HG02943 (cell line): ENCODE results near the gene STK32C.
"Not testable (repeated sequence)": the region's sequence is repeated elsewhere in the genome, so short reads cannot be mapped to it uniquely, and the experiment has no call there.

Source experiments
- ATAC-seq: cut with Tn5 transposase; IDR thresholded peaks from one replicate; pipeline ENCODE4 v1.9.1; 2021; ENCODE audit warnings: mild to moderate bottlenecking, low read depth, moderate library complexity; ENCODE audit not compliant: unreplicated experiment

The STK32C gene

GRCh38 chr10:132220996-132221395 lies 86.8 kb downstream of the STK32C start:
- not testable (repeated sequence) for ATAC-seq

DNA sequence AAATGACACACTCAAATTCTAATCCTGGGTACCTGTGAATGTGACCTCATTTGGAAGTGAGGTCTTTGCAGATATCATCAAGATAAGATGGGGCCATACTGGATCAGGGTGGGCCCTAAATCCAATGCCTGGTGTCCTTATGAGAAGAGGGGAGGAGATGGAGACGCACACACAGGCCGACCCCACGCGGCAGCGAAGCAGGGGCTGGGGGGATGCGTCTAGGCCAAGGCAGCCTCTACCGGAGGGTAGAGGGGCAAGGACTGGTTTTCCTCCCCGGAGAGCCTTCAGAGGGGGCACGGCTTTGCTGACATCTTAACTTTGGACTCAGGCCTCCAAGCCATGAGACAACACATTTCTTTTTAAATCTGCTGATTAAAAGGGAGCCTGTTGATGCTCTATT lies 87.7 kb downstream of the STK32C start:
- no peak for ATAC-seq

DNA sequence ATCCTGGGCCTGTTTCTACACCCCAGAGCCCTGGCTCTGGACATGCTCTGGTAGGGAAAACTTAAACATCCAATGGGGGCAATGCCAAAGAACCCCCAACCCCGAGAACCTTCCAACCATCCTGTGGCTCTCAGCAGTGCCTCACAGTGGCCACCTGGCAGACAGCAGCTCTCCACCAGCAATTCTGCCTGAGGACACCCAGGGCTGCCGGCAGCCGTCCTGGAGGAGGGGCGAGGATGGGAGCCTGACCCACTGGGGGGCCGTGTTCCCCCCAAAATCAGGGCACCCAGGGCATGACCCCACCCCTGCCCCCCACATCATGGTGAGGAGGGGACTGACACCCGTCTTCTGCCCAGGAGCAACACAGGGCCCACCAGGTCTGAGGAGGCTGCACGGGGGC lies 88.3 kb downstream of the STK32C start:
- ATAC-seq: no peak

GRCh38 chr10:132216441-132216840 lies 91.3 kb downstream of the STK32C start:
- not testable (repeated sequence) for ATAC-seq

DNA sequence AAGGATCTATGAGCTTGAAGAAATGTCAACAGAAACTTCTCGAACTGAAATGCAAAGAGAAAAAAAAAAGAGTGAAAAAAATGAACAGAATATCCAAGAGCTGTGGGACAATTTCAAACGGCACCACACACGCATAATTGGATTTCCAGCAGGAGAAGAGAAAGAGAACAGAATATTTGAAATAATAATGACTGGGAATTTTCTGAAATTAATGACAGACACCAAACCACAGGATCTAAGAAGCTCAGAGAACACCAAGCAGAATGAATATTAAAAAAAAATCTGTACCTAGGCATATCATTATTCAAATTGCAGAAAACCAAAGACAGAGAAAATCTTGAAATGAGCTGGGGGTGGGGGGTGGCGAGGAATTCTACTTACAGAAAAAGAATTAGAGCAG lies 93.8 kb downstream of the STK32C start:
- no peak for ATAC-seq

DNA sequence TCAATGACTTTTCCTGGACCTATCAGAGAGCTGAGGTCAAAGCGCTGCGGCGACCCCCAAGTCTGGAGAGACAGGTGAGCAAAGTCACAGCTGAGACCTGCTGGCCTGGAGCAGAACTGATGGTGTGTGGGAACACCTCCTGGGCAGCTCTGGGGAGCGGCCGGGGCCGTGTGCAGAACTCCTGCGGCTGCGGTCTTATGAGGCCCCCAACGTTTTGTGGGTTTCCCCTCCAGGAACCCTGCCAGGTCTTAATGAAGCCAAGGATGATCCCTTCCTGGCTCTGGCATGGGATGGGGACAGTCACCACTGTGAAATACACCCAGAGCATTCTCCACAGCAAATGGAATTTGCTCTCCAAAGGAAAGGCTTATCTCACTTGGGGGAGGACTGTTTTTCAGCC lies 94.9 kb downstream of the STK32C start:
- ATAC-seq: no peak

DNA sequence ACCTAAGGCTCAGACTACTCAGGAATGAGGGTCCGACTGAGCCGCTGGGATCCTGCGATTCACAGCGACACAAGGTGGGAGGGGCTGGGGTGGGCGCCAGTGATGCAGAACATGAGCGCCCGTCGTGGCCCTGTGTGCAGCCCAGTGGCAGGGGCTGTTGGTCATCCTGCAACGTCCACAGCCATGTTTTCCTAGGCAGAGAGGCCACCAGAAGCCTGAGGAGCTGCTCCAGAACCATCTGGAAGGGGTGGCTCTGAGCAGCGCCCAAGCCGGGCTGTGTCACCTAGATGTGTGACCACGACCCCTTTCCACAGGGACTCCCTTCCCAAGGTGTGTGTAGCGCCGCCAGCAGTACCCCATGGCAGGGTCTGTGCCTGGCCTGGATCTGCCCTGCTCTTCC lies 96.5 kb downstream of the STK32C start:
- no peak for ATAC-seq

DNA sequence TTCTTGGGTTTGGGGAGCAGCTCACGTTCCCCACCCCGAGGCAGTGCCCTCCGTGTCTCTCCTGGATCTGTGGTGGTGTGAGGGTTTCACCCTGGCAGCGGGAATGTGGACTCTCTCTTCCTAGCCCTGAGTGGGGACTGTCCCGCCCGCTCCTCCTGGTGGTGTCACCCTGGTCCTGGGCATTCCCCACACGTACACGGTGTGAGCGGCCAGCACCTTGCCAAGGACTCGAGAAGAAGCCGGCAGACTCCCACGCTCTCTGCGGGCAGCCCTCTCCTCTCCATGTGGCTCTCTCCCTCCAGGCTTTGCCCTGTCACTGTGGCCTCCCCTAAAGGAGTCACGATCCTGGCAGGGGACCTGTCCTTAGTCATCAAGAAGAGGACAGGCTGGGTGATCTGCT lies 97.0 kb downstream of the STK32C start:
- no peak for ATAC-seq

DNA sequence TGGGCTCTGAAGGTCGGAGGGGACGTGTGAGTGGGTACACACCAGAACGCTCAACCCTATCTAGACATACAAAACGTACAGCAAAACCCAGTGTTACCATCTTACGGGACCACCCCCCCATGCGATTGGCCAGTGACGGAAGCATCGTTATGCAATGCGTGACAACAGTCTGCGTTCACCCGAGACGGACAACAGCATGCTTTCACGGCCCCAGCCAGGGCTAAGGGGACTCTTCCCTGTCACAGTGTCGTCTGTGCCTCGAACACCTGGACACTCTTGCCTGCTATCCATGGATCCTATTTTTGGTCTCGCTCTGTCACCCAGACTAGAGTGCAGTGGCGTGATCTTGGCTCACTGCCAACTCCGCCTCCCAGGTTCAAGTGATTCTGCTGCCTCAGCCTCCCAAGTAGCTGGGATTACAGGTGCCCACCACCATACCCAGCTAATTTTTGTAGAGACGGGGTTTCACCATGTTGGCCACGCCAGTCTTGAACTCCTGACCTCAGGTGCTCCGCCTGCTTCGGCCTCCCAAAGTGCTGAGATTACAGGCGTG lies 97.7 kb downstream of the STK32C start:
- no peak for ATAC-seq

DNA sequence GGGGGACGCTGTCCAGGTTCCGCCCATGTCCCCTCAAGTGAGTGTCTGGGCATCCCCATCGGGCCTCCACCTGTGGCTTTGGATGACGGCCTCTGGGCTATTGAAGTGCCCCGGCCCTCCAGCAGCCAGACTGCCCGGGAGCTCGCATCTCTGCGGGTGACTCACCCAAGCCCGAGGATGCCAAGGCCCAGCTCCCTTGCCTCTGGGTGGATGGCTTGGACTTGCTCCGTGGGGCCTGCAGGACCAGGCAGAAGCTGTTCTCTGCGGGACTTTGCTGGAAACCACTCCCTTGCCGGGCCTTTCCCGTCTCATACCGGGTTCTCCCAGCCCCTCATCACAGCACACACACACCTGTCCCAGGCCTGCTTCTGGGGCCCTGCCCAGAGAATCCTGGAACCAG lies 98.6 kb downstream of the STK32C start:
- ATAC-seq: no peak

DNA sequence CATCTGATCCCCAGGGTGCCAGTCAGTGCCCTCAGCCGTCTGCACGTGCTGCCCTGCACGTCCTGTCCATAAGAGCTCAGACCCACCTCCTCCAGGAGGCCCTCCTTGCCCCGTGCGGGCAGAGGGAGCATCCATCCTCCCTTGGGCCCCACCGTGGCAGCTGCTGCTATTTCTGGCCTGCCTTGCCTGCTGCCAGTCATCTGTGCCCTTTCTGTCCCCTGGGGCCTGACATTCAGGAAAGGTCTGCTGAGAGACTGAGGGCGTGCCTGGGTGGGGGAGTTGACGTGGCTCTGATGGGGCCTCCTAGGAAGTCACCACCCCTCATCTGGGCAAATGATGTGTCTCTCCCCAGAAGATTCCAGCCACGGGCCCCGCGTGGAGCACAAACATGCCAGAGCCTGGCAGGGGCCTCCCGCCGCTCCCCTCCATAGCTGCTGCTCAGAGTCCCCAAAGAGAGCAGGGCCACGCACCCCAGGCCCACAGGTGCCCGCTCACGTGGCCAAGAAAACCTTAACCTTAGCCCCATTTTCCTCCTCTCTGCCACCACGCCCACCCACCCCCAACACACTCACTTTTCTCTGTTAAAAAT lies 99.2 kb downstream of the STK32C start:
- no peak for ATAC-seq

- ATAC-seq: no peak
Measured at GRCh38 chr10:132207536-132208461, 100.0 kb downstream of the STK32C start.

DNA sequence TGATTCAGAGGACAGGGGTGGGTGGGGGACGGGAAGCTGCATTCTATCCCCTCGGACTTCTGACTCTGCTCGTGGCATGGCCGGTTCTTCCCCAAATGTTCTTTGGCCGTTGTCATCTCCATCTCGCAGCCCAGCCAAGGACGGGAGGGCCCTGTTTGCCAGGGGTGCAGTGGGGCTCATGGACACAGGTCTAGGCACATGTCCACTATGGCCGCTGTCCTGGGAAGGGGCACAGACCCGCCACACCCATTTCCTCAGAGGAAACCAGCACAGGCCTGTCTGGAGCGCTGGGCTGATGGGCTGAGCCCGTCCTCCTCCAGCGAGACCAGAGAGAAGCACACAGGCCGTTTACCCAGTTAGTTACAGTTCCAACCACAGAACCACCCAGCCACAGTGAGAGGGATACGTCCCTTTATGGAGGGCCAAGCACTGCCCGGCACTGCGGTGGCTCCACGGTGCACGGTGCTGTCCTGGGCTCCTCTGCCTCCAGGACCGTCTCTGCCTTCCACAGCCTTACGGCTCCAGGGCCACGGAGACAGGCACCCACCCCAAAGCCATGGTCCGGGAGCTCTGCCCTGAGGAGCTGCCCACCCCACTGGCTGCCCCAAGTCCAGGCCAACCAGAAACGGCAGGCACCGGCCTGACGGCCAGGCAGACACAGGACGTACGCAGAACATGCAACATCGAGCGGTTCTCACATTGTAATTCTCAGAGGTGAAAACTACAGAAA lies 100.8 kb downstream of the STK32C start:
- ATAC-seq: no peak

DNA sequence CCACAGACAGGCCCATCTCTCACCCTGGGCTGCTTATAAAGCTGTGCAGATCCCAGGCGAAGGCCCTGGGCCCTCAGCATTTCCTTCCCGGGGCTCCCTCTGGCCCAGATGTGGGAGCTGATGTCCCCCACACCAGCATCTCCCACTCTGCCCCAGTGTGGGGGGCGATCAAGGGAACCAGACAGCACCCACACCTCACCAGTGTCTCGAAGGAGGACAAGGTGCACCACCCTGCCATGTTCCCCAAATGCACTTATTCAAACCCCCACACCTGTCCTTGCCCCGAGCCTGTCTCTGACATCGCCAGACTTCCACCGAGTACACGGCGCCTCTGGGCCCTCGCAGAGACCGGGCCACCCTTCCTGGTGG lies 101.4 kb downstream of the STK32C start:
- no peak for ATAC-seq

GRCh38 chr10:132205650-132206376 lies 101.9 kb downstream of the STK32C start:
- ATAC-seq: no peak

DNA sequence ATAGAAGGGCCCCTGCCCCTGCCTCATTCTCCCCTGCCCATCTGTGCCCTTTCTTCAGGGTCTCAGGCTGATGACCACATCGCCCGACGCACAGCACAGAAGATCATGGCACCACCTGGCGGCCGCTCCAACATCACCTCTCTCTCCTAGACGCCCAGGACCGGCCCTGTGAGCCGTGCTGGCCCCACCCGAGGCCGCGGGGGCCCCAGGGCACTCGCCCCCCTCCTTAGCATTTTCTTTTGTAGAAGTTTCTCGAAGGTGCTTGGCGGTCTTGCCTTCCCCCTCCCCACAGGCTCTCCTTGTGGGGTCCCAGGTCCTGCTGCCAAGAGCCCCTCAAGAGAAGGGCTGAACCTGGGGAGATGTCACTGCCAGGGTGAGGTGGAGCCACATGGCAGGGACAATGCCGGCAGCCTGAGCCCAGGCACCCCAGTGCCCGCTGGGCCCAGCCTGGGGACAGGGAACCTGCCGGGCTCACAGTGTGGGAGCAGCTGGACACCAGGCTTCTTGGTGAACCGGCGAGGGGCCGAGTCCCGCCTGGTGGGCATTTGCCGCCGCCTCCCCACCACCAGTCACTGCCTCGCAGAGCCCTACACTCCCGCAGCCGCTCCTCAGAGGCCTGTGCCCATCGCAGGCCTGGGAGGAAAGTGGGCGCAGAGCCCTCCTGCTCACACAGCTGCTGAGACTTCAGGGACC lies 102.8 kb downstream of the STK32C start:
- ATAC-seq: no peak

DNA sequence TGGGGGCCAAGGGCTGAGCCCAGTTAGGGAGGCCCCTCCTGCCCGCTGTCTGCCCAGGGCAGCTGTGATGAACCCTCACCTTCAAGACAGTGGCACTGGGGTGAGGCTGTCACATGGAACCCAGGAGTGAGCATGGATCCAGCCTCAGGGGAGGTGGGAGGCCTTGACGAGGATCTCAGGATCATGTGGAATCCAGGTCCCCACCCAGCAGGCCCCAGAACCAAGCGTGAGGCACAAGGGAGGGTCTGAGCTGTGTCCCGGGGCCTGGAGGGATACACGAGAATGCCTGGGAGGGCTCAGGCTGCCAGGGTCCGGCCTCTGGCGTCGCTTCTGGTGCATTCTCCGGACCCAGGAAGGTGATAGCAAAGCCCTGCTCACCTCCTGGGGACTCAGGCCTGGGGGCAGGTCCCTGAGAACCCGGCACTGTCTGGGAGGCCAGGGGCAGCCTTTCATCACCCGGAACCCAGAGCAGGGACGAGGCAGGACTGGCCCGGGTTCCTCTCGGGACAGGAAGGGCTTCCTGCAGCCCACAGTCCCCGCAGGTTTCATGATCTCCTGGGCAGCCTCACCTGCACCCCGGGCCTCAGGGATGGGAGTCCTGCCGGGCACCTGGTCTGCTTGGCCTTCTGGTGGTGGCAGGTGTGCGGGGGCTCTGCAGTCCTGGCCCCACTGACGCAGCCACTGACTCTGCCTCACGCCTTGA lies 103.5 kb downstream of the STK32C start:
- no peak for ATAC-seq

DNA sequence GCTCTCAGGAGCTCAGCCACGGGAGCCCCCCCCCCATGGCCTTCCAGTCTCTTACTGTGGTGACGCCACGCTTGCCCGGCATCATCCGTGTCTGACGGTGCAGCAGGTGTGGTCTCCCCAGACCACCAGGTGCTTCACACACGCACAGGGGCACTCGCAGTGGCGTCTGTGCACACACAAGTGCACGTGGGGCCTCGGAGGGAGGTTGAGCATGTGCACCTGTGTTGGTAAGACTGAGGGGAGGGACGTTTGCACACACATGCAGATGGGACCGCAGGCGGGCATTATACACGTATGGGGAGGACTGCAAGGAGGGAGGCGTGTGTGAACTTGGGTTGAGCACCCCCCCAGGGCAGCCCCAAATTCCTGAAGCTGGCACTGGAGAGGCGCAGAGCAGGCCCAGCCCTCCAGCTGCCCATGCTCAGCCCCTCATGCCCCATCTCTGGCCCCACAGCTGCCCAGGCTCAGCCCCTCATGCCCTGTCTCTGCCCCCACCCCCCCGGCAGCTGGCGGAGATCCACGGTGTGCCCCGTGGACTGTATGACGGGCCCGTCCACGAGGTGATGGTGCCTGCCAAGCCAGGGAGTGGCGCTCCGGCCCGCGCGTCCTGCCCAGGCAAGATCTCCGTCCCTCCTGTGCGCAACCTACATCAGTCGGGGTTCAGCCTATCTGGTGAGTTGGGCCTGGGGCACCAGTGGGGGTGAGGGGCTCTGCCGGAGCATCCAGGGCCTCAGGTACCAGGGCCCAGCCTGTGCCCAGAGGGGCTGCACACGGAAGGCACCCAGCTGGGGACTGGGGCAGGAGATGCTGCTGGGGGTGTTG lies 104.3 kb downstream of the STK32C start:
- ATAC-seq: no peak
